RKO (cell line): ENCODE results near the gene SIGLEC7.
"Not testable (repeated sequence)": the region's sequence is repeated elsewhere in the genome, so short reads cannot be mapped to it uniquely, and the experiment has no call there.

ENCODE experiments used
- DNase-seq: peaks from one replicate; pipeline ENCODE4 v3.0.0-alpha.2; 2016; ENCODE audit warnings: low spot score

The SIGLEC7 gene

GRCh38 chr19:51139299-51140014, 2.6 kb upstream of the SIGLEC7 start:
- no peak for DNase-seq

GRCh38 chr19:51140441-51140840, 1.7 kb upstream of the SIGLEC7 start:
- DNase-seq, result no peak

GRCh38 chr19:51141181-51141580, 920 bp upstream of the SIGLEC7 start:
- no peak for DNase-seq

GRCh38 chr19:51142809-51143475, 841 bp downstream of the SIGLEC7 start:
- DNase-seq, result not testable (repeated sequence)

GRCh38 chr19:51143486-51143885, 1.4 kb downstream of the SIGLEC7 start:
- no peak for DNase-seq

GRCh38 chr19:51144482-51145045, 2.5 kb downstream of the SIGLEC7 start:
- no peak for DNase-seq

GRCh38 chr19:51145916-51146493, 3.9 kb downstream of the SIGLEC7 start:
- no peak for DNase-seq

- no peak for DNase-seq
Measured at GRCh38 chr19:51146751-51147150, 4.7 kb downstream of the SIGLEC7 start.

GRCh38 chr19:51147663-51148062, 5.6 kb downstream of the SIGLEC7 start:
- DNase-seq, result no peak

- DNase-seq, result no peak
Measured at GRCh38 chr19:51148580-51148979, 6.5 kb downstream of the SIGLEC7 start.

GRCh38 chr19:51150627-51151026, 8.5 kb downstream of the SIGLEC7 start:
- no peak for DNase-seq

- no peak for DNase-seq
Measured at GRCh38 chr19:51156710-51157109, 14.6 kb downstream of the SIGLEC7 start.

GRCh38 chr19:51157265-51157664, 15.2 kb downstream of the SIGLEC7 start:
- DNase-seq, result no peak

- DNase-seq, result peak; percentile 24
Measured at GRCh38 chr19:51158474-51159129, 16.5 kb downstream of the SIGLEC7 start.

- no peak for DNase-seq
Measured at GRCh38 chr19:51159656-51160055, 17.6 kb downstream of the SIGLEC7 start.

GRCh38 chr19:51161266-51161665, 19.2 kb downstream of the SIGLEC7 start:
- DNase-seq, result no peak

GRCh38 chr19:51161867-51162496, 19.9 kb downstream of the SIGLEC7 start:
- DNase-seq, result no peak

- DNase-seq, result no peak
Measured at GRCh38 chr19:51163257-51163656, 21.2 kb downstream of the SIGLEC7 start.

GRCh38 chr19:51164215-51164614, 22.1 kb downstream of the SIGLEC7 start:
- DNase-seq, result no peak

GRCh38 chr19:51166846-51167490, 24.9 kb downstream of the SIGLEC7 start:
- no peak for DNase-seq

- no peak for DNase-seq
Measured at GRCh38 chr19:51168564-51169282, 26.6 kb downstream of the SIGLEC7 start.
